ENCODE results near the gene EPHA4.

- TF ChIP-seq CTCF (IDR thresholded peaks at IDR 0.05; ENCODE audit: low read length) (no peak), EZH2 (optimal IDR thresholded peaks at IDR 0.05; ENCODE audit: low read depth, low read length) (no peak), EZH2phosphoT487 (IDR thresholded peaks at IDR 0.05; ENCODE audit: low read length) (no peak)
Observed at GRCh38 chr2:221380062-221380461, 192.0 kb downstream of the EPHA4 start.
